ENCODE data around the gene FOXJ3. TPM values are rescaled to one million over a fixed set of nuclear protein-coding genes. Genes with fewer than 3 reads are reported as not detected.

FOXJ3 gene
- total and polyA plus RNA-seq, 8 donors = 39.6 to 65.2 (median 57.0) TPM

GRCh38 chr1:42191319-42191718 lies 143.7 kb downstream of the FOXJ3 start:
- no peaks in the 10 kb centered on the region for H3K4me1 ChIP-seq
- no peak for ATAC-seq

GRCh38 chr1:42189931-42190853 lies 144.8 kb downstream of the FOXJ3 start:
- TF ChIP-seq, protein P1, sequence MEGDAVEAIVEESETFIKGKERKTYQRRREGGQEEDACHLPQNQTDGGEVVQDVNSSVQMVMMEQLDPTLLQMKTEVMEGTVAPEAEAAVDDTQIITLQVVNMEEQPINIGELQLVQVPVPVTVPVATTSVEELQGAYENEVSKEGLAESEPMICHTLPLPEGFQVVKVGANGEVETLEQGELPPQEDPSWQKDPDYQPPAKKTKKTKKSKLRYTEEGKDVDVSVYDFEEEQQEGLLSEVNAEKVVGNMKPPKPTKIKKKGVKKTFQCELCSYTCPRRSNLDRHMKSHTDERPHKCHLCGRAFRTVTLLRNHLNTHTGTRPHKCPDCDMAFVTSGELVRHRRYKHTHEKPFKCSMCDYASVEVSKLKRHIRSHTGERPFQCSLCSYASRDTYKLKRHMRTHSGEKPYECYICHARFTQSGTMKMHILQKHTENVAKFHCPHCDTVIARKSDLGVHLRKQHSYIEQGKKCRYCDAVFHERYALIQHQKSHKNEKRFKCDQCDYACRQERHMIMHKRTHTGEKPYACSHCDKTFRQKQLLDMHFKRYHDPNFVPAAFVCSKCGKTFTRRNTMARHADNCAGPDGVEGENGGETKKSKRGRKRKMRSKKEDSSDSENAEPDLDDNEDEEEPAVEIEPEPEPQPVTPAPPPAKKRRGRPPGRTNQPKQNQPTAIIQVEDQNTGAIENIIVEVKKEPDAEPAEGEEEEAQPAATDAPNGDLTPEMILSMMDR (IDR thresholded peaks at IDR 0.05) = no peak
- DNase-seq (no peak), ATAC-seq (no peak)
- H3K36me3 ChIP-seq = peaks cover 0 to 68% of the 10 kb centered on the region in 2 donors
- no peaks in the 10 kb centered on the region for H3K4me1 ChIP-seq
- H3K27ac ChIP-seq = no peak overlapping the region
- H3K27me3 ChIP-seq = no peaks in the 10 kb centered on the region
- intact Hi-C loops (cut with DNase I) = no loop called here
- H3K4me3 ChIP-seq = no peak overlapping the region
- H3K9me3 ChIP-seq = no peaks in the 10 kb centered on the region

More at GRCh38 chr1:42191319-42191718, 143.7 kb downstream of the FOXJ3 start:
- peaks cover 0 to 73% of the 10 kb centered on the region in 2 donors for H3K36me3 ChIP-seq
- no peaks in the 10 kb centered on the region for H3K9me3 ChIP-seq
- H3K4me3 ChIP-seq = no peak overlapping the region
- DNase-seq = no peak
- TF ChIP-seq, protein P1 (IDR thresholded peaks at IDR 0.05) = no peak
- H3K27me3 ChIP-seq = no peaks in the 10 kb centered on the region
- H3K27ac ChIP-seq = no peak overlapping the region
- intact Hi-C loops (cut with DNase I) = no loop called here

- no peak for DNase-seq
- H3K9me3 ChIP-seq = no peaks in the 10 kb centered on the region
- peaks cover 0 to 60% of the 10 kb centered on the region in 2 donors for H3K36me3 ChIP-seq
- H3K4me3 ChIP-seq = no peak overlapping the region
- H3K4me1 ChIP-seq = no peaks in the 10 kb centered on the region
- TF ChIP-seq, protein P1 (IDR thresholded peaks at IDR 0.05) = no peak
- H3K27me3 ChIP-seq = no peaks in the 10 kb centered on the region
- intact Hi-C loops (cut with DNase I) = no loop called here
- H3K27ac ChIP-seq = no peak overlapping the region
- ATAC-seq = no peak
These were observed 148.9 kb downstream of the FOXJ3 start for GRCh38 chr1:42186152-42186551.

GRCh38 chr1:42184616-42185015 lies 150.4 kb downstream of the FOXJ3 start:
- H3K36me3 ChIP-seq = peaks cover 0 to 54% of the 10 kb centered on the region in 2 donors
- H3K27me3 ChIP-seq = no peaks in the 10 kb centered on the region
- peaks cover 0 to 2% of the 10 kb centered on the region in 2 donors for H3K4me1 ChIP-seq
- H3K27ac ChIP-seq = no peak overlapping the region
- no peak overlapping the region for H3K4me3 ChIP-seq
- H3K9me3 ChIP-seq = no peaks in the 10 kb centered on the region
- intact Hi-C loops (cut with DNase I) = no loop called here
- no peak for DNase-seq
- TF ChIP-seq, protein P1 (IDR thresholded peaks at IDR 0.05) = no peak
- no peak for ATAC-seq

DNA sequence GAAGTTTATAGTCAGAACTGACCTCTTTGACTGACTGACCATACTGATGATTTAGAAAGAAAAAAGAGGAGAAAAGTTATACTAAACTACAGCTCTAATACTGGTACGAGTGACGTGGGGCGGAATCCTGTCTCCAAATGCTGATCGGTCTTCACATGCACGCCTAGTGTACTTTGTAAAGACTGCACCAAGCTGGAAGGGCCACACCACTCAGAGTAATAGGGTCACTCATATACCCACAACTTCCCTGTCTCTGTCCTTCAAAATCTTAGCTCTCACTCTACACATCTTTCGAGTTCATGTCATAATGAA lies 151.1 kb downstream of the FOXJ3 start:
- peaks cover 0 to 54% of the 10 kb centered on the region in 2 donors for H3K36me3 ChIP-seq
- intact Hi-C loops (cut with DNase I) = no loop called here
- TF ChIP-seq, protein P1 (IDR thresholded peaks at IDR 0.05) = no peak
- ATAC-seq (no peak), DNase-seq (no peak)
- H3K9me3 ChIP-seq = no peaks in the 10 kb centered on the region
- H3K27me3 ChIP-seq = no peaks in the 10 kb centered on the region
- peaks cover 6 to 10% of the 10 kb centered on the region in 2 donors for H3K4me1 ChIP-seq
- no peak overlapping the region for H3K27ac ChIP-seq
- H3K4me3 ChIP-seq = no peak overlapping the region

Measured in left lung (tissue), 10 donors.